ENCODE results near the gene ESRRB.

ESRRB gene

GRCh38 chr14:76422662-76423061 is 46.7 kb downstream of the ESRRB start:
- TF ChIP-seq CTCF (IDR thresholded peaks at IDR 0.05; ENCODE audit: low read depth, low read length) = no peak
- no peak for DNase-seq (ENCODE audit: low read depth, low spot score)
- in situ Hi-C loops (cut with HindIII; ENCODE audit: low sequenced_read_pairs) = no loop called here
- no peak overlapping the region for H3K4me3 ChIP-seq (ENCODE audit: low read depth, low read length)

GRCh38 chr14:76423534-76423933 is 47.6 kb downstream of the ESRRB start:
- no peak overlapping the region for H3K4me3 ChIP-seq (ENCODE audit: low read depth, low read length)
- in situ Hi-C loops (cut with HindIII; ENCODE audit: low sequenced_read_pairs) = no loop called here
- no peak for DNase-seq (ENCODE audit: low read depth, low spot score)
- no peak for TF ChIP-seq CTCF (IDR thresholded peaks at IDR 0.05; ENCODE audit: low read depth, low read length)

- TF ChIP-seq CTCF (IDR thresholded peaks at IDR 0.05; ENCODE audit: low read depth, low read length) = no peak
- DNase-seq (ENCODE audit: low read depth, low spot score) = no peak
- in situ Hi-C loops (cut with HindIII; ENCODE audit: low sequenced_read_pairs) = no loop called here
- no peak overlapping the region for H3K4me3 ChIP-seq (ENCODE audit: low read depth, low read length)
These were observed 48.4 kb downstream of the ESRRB start for GRCh38 chr14:76424359-76424758.

GRCh38 chr14:76426161-76426696 is 50.3 kb downstream of the ESRRB start:
- no peak for DNase-seq (ENCODE audit: low read depth, low spot score)
- in situ Hi-C loops (cut with HindIII; ENCODE audit: low sequenced_read_pairs) = no loop called here
- H3K4me3 ChIP-seq (ENCODE audit: low read depth, low read length) = no peak overlapping the region
- no peak for TF ChIP-seq CTCF (IDR thresholded peaks at IDR 0.05; ENCODE audit: low read depth, low read length)

- H3K4me3 ChIP-seq (ENCODE audit: low read depth, low read length) = no peak overlapping the region
- in situ Hi-C loops (cut with HindIII; ENCODE audit: low sequenced_read_pairs) = no loop called here
- TF ChIP-seq CTCF (IDR thresholded peaks at IDR 0.05; ENCODE audit: low read depth, low read length) = no peak
- no peak for DNase-seq (ENCODE audit: low read depth, low spot score)
These were observed 52.7 kb downstream of the ESRRB start for GRCh38 chr14:76428611-76429010.

GRCh38 chr14:76430017-76430416 is 54.1 kb downstream of the ESRRB start:
- DNase-seq (ENCODE audit: low read depth, low spot score) = no peak
- no peak for TF ChIP-seq CTCF (IDR thresholded peaks at IDR 0.05; ENCODE audit: low read depth, low read length)
- in situ Hi-C loops (cut with HindIII; ENCODE audit: low sequenced_read_pairs) = no loop called here
- H3K4me3 ChIP-seq (ENCODE audit: low read depth, low read length) = no peak overlapping the region

Data from astrocyte of the spinal cord (primary cell).